ENCODE measurements around the gene ZNF335. TPM values are rescaled to one million over a fixed set of nuclear protein-coding genes. Genes with fewer than 3 reads are reported as not detected.
A peak's percentile ranks its signal among the peaks of the same experiment; 100 is the strongest.

ZNF335 gene
- polyA plus RNA-seq, 1 donor = 13.4 TPM

GRCh38 chr20:45949542-45950329 is 22.3 kb downstream of the ZNF335 start:
- H3K27ac ChIP-seq (ENCODE audit: low read length) = no peak overlapping the region
- no peak for DNase-seq
- H3K4me1 ChIP-seq (ENCODE audit: control insufficient read depth, insufficient read depth, low read length) = peaks cover 5% of the 10 kb centered on the region
- no CpG with 5 or more reads among the region's 13 CpGs for WGBS (ENCODE audit: insufficient coverage, low lambda C conversion rate)
- no peak overlapping the region for H3K4me3 ChIP-seq (ENCODE audit: low read length)
- peaks cover 89% of the 10 kb centered on the region for H3K36me3 ChIP-seq (ENCODE audit: control insufficient read depth, insufficient read depth, low read length)
- no peaks in the 10 kb centered on the region for H3K27me3 ChIP-seq (ENCODE audit: control insufficient read depth, insufficient read depth, low read length)
- H3K9me3 ChIP-seq (ENCODE audit: control insufficient read depth, low read depth, low read length) = no peaks in the 10 kb centered on the region

- no peak overlapping the region for H3K27ac ChIP-seq (ENCODE audit: low read length)
- no peaks in the 10 kb centered on the region for H3K27me3 ChIP-seq (ENCODE audit: control insufficient read depth, insufficient read depth, low read length)
- H3K9me3 ChIP-seq (ENCODE audit: control insufficient read depth, low read depth, low read length) = no peaks in the 10 kb centered on the region
- H3K36me3 ChIP-seq (ENCODE audit: control insufficient read depth, insufficient read depth, low read length) = peaks cover 94% of the 10 kb centered on the region
- no peak overlapping the region for H3K4me3 ChIP-seq (ENCODE audit: low read length)
- no peak for DNase-seq
- no CpG with 5 or more reads among the region's 10 CpGs for WGBS (ENCODE audit: insufficient coverage, low lambda C conversion rate)
- peaks cover 5% of the 10 kb centered on the region for H3K4me1 ChIP-seq (ENCODE audit: control insufficient read depth, insufficient read depth, low read length)
Observed at GRCh38 chr20:45948742-45949541, 23.1 kb downstream of the ZNF335 start.

- Histone ChIP-seq H3K27ac (ENCODE audit: low read length) (no peak overlapping the region), H3K4me1 (ENCODE audit: control insufficient read depth, insufficient read depth, low read length) (peaks cover 5% of the 10 kb centered on the region), H3K36me3 (ENCODE audit: control insufficient read depth, insufficient read depth, low read length) (peaks cover 94% of the 10 kb centered on the region), H3K9me3 (ENCODE audit: control insufficient read depth, low read depth, low read length) (no peaks in the 10 kb centered on the region), H3K27me3 (ENCODE audit: control insufficient read depth, insufficient read depth, low read length) (no peaks in the 10 kb centered on the region), H3K4me3 (ENCODE audit: low read length) (no peak overlapping the region)
- WGBS (ENCODE audit: insufficient coverage, low lambda C conversion rate) = no CpG with 5 or more reads among the region's 7 CpGs
- no peak for DNase-seq
Observed at GRCh38 chr20:45948261-45948733, 23.7 kb downstream of the ZNF335 start.

- no peak for DNase-seq
- peaks cover 94% of the 10 kb centered on the region for H3K36me3 ChIP-seq (ENCODE audit: control insufficient read depth, insufficient read depth, low read length)
- peak overlapping the region; percentile 32 for H3K27ac ChIP-seq (ENCODE audit: low read length)
Observed at GRCh38 chr20:45947110-45947866, 24.7 kb downstream of the ZNF335 start.

GRCh38 chr20:45946149-45946970 is 25.6 kb downstream of the ZNF335 start:
- Histone ChIP-seq H3K27ac (ENCODE audit: low read length) (peak overlapping the region; percentile 45), H3K27me3 (ENCODE audit: control insufficient read depth, insufficient read depth, low read length) (no peaks in the 10 kb centered on the region), H3K36me3 (ENCODE audit: control insufficient read depth, insufficient read depth, low read length) (peaks cover 87% of the 10 kb centered on the region), H3K4me3 (ENCODE audit: low read length) (no peak overlapping the region), H3K4me1 (ENCODE audit: control insufficient read depth, insufficient read depth, low read length) (peaks cover 5% of the 10 kb centered on the region), H3K9me3 (ENCODE audit: control insufficient read depth, low read depth, low read length) (no peaks in the 10 kb centered on the region)
- no CpG with 5 or more reads among the region's 20 CpGs for WGBS (ENCODE audit: insufficient coverage, low lambda C conversion rate)
- DNase-seq = peak; percentile 55 to 58

More at GRCh38 chr20:45947110-45947866, 24.7 kb downstream of the ZNF335 start:
- Histone ChIP-seq H3K4me3 (ENCODE audit: low read length) (no peak overlapping the region), H3K27me3 (ENCODE audit: control insufficient read depth, insufficient read depth, low read length) (no peaks in the 10 kb centered on the region), H3K4me1 (ENCODE audit: control insufficient read depth, insufficient read depth, low read length) (peaks cover 5% of the 10 kb centered on the region), H3K9me3 (ENCODE audit: control insufficient read depth, low read depth, low read length) (no peaks in the 10 kb centered on the region)
- WGBS (ENCODE audit: insufficient coverage, low lambda C conversion rate) = no CpG with 5 or more reads among the region's 29 CpGs

DNA sequence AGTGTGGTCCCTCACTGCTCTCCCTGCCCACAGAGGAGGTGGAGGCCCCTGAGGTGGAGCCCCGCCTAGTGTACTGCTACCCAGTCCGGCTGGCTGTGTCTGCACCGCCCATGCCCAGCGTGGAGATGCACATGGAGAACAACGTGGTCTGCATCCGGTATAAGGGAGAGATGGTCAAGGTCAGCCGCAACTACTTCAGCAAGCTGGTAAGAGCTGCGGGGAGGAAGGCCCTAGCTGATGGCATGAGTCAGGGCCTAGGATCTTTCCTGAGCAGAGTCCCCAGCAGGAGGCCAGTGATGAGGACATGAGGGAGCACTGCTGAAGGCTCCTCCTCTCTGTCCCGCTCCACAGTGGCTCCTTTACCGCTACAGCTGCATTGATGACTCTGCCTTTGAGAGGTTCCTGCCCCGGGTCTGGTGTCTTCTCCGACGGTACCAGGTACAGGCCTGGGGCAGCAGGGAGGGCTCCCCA is 26.3 kb downstream of the ZNF335 start:
- H3K27ac ChIP-seq (ENCODE audit: low read length) = peak overlapping the region; percentile 45
- no peak overlapping the region for H3K4me3 ChIP-seq (ENCODE audit: low read length)
- peaks cover 91% of the 10 kb centered on the region for H3K36me3 ChIP-seq (ENCODE audit: control insufficient read depth, insufficient read depth, low read length)
- no peak for DNase-seq
- no CpG with 5 or more reads among the region's 13 CpGs for WGBS (ENCODE audit: insufficient coverage, low lambda C conversion rate)
- H3K27me3 ChIP-seq (ENCODE audit: control insufficient read depth, insufficient read depth, low read length) = no peaks in the 10 kb centered on the region
- H3K9me3 ChIP-seq (ENCODE audit: control insufficient read depth, low read depth, low read length) = no peaks in the 10 kb centered on the region
- H3K4me1 ChIP-seq (ENCODE audit: control insufficient read depth, insufficient read depth, low read length) = peaks cover 5% of the 10 kb centered on the region

DNA sequence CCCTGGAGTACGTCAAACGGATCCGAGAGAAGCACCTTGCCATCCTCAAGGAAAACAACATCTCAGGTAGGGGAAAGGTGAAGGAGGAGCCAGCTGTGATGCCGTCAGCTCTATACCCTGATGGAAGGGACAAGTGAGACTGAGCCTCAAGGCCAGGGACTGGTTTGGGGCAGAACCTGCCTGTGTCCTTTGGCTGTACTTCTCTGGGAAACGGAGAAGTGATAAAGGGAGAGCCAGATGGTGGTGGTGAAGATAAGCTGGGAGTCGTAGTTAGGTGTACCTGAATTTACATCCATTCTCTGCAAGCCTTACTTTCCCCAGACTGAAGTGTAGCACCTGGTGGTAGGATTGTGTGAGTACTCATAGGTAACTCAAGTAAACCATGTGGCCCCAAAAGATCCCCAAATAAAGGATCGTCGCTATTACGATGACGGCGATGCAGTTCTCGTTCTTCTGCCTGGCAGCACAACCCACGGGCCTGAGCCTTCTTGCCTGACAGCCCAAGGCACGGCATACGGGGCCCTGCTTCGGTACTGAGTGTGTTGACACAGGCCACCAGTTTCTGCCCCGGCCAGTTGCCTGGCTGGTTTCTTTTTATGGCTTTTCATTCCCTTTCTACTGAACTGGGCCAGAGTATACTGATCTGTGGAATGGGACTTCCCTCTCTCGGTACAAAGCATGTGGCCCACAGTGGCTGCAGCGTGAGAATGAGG is 26.9 kb downstream of the ZNF335 start:
- no peaks in the 10 kb centered on the region for H3K9me3 ChIP-seq (ENCODE audit: control insufficient read depth, low read depth, low read length)
- no peaks in the 10 kb centered on the region for H3K27me3 ChIP-seq (ENCODE audit: control insufficient read depth, insufficient read depth, low read length)
- no peak overlapping the region for H3K4me3 ChIP-seq (ENCODE audit: low read length)
- no peak for DNase-seq
- peaks cover 92% of the 10 kb centered on the region for H3K36me3 ChIP-seq (ENCODE audit: control insufficient read depth, insufficient read depth, low read length)
- WGBS (ENCODE audit: insufficient coverage, low lambda C conversion rate) = 67% methylated on average over 1 of the region's 19 CpGs
- peaks cover 5% of the 10 kb centered on the region for H3K4me1 ChIP-seq (ENCODE audit: control insufficient read depth, insufficient read depth, low read length)
- no peak overlapping the region for H3K27ac ChIP-seq (ENCODE audit: low read length)

- H3K4me3 ChIP-seq (ENCODE audit: low read length) = no peak overlapping the region
- H3K9me3 ChIP-seq (ENCODE audit: control insufficient read depth, low read depth, low read length) = no peaks in the 10 kb centered on the region
- H3K27ac ChIP-seq (ENCODE audit: low read length) = no peak overlapping the region
- H3K27me3 ChIP-seq (ENCODE audit: control insufficient read depth, insufficient read depth, low read length) = no peaks in the 10 kb centered on the region
- 83% methylated on average over 2 of the region's 15 CpGs for WGBS (ENCODE audit: insufficient coverage, low lambda C conversion rate)
- no peak for DNase-seq
- peaks cover 5% of the 10 kb centered on the region for H3K4me1 ChIP-seq (ENCODE audit: control insufficient read depth, insufficient read depth, low read length)
- H3K36me3 ChIP-seq (ENCODE audit: control insufficient read depth, insufficient read depth, low read length) = peaks cover 92% of the 10 kb centered on the region
Observed at GRCh38 chr20:45944151-45944964, 27.6 kb downstream of the ZNF335 start.

All from large intestine (tissue), 3 donors.